Thymus (tissue), 11 donors: ENCODE data around the gene NLRC5. TPM values are rescaled to one million over a fixed set of nuclear protein-coding genes. Genes with fewer than 3 reads are reported as not detected.

Experiments
- DNase-seq, 9 donors: peaks; one replicate each; pipeline ENCODE4 v3.0.0-alpha.2; 2013; ENCODE audit warnings: low spot score in 9 of 9, low read depth in 6 of 9, missing footprints in 1 of 9
- H3K27ac ChIP-seq, 2 donors: one replicate each; pipeline ENCODE4 v1.5.1; 2013; ENCODE audit warnings: control low read depth in 1 of 2, low read depth in 1 of 2, low read length in 1 of 2, mild to moderate bottlenecking in 1 of 2, moderate library complexity in 1 of 2
- H3K27me3 ChIP-seq, 2 donors: one replicate each; pipeline ENCODE4 v1.5.1; 2013; ENCODE audit warnings: low read length in 1 of 2; ENCODE audit not compliant: control insufficient read depth in 2 of 2, insufficient read depth in 1 of 2
- H3K36me3 ChIP-seq, 2 donors: one replicate each; pipeline ENCODE4 v1.5.1; 2013; ENCODE audit warnings: low read length in 1 of 2, mild to moderate bottlenecking in 1 of 2, moderate library complexity in 1 of 2; ENCODE audit not compliant: control insufficient read depth in 2 of 2, insufficient read depth in 2 of 2
- H3K4me1 ChIP-seq, 2 donors: one replicate each; pipeline ENCODE4 v1.5.1; 2013; ENCODE audit warnings: low read length in 2 of 2; ENCODE audit not compliant: control insufficient read depth in 2 of 2, insufficient read depth in 2 of 2
- H3K4me3 ChIP-seq, 2 donors: one replicate each; pipeline ENCODE4 v1.5.1; 2013; ENCODE audit warnings: low read length in 2 of 2, control low read depth in 1 of 2, mild to moderate bottlenecking in 1 of 2
- H3K9me3 ChIP-seq, 2 donors: one replicate each; pipeline ENCODE4 v1.5.1; 2013; ENCODE audit warnings: low read length in 1 of 2, mild to moderate bottlenecking in 1 of 2; ENCODE audit not compliant: control insufficient read depth in 2 of 2, insufficient read depth in 1 of 2
- WGBS: extraction: QIAGEN DNeasy Blood & Tissue Kit; methylation state at CpG from one replicate; pipeline ENCODE4 v1.1.7; 2013; 5-methylcytosine and 5-hydroxymethylcytosine counted together
- polyA plus RNA-seq: library from polyadenylated mRNA; stranded (reverse); fragments of 200-250 nt; gene quantifications from one replicate; pipeline ENCODE4 v1.2.3, GENCODE V29; 2013
- total RNA-seq: library from RNA; stranded (reverse); fragments of 120-200 nt; gene quantifications from one replicate; pipeline ENCODE4 v1.2.4, GENCODE V29; 2013
- donor health status: healthy.

Gene NLRC5
- total and polyA plus RNA-seq, 2 donors = 23.3 to 63.9 TPM

DNA sequence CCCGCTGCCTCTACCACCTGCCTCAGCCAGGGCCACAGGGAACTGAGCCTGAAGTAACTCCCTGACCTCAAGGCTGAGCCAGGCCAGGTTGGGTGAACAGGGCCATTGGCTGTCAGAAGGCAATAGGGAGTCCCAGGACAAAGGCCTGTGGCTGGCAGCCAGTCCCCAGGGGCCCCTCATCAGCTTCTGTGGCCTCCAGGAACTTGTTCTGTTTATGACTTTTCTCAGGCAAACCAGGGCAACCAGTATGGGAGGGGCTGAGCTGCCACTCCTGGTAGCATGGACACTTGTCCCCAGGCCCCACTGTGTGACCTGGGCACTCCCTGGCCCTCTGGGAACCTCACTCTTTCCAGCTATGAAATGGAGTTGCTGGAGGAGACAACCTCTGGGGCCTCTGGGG lies 143.1 kb downstream of the NLRC5 start:
- no peak overlapping the region for H3K4me3 ChIP-seq
- peaks cover 12 to 46% of the 10 kb centered on the region in 2 donors for H3K4me1 ChIP-seq
- H3K9me3 ChIP-seq = no peaks in the 10 kb centered on the region
- no peak overlapping the region for H3K27ac ChIP-seq
- DNase-seq = no peak
- no peaks in the 10 kb centered on the region for H3K36me3 ChIP-seq
- no peaks in the 10 kb centered on the region for H3K27me3 ChIP-seq
- WGBS = 97% methylated on average over 1 of the region's 1 CpG

DNA sequence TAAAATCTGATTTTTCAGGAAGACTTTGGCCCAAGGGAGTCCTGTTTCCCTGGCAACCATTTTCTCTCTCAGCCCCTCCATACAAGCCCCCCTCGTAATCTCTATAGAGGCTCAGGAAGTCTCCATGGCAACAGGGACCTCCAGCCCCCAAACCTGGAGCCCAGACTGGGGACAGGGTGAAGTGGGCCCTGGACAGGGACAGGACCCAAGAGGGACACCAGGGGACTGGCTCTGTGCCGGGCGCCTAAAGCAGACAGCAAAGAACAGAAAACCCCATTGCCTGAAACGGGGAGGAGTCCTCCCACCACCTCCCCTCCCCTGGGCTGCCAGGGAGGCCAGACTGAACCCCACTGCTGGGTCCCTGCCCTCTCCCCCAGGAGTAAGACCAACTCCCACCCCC lies 143.7 kb downstream of the NLRC5 start:
- Histone ChIP-seq H3K4me3 (no peak overlapping the region), H3K36me3 (no peaks in the 10 kb centered on the region), H3K27ac (no peak overlapping the region), H3K9me3 (no peaks in the 10 kb centered on the region), H3K27me3 (no peaks in the 10 kb centered on the region), H3K4me1 (peaks cover 12 to 46% of the 10 kb centered on the region in 2 donors)
- no peak for DNase-seq
- 72% methylated on average over 4 of the region's 4 CpGs for WGBS

Other genes starting within 250 kb of the NLRC5 start
- gene SLC12A3, start 124.3 kb upstream of the NLRC5 start, total RNA-seq = 0.52 TPM
- gene SLC12A3, start 124.3 kb upstream of the NLRC5 start, polyA plus RNA-seq = 0.34 TPM
- gene HERPUD1, start 57.4 kb upstream of the NLRC5 start, total RNA-seq = 28.3 TPM
- gene HERPUD1, start 57.4 kb upstream of the NLRC5 start, polyA plus RNA-seq = 105 TPM
- 2.0 TPM for gene CETP, start 27.6 kb upstream of the NLRC5 start, total RNA-seq
- 1.8 TPM for gene CETP, start 27.6 kb upstream of the NLRC5 start, polyA plus RNA-seq
- 6.5 TPM for gene CPNE2, start 103.0 kb downstream of the NLRC5 start, total RNA-seq
- gene CPNE2, start 103.0 kb downstream of the NLRC5 start, polyA plus RNA-seq = 27.5 TPM
- gene PSME3IP1, start 196.5 kb downstream of the NLRC5 start, total RNA-seq = 81.8 TPM
- gene PSME3IP1, start 196.5 kb downstream of the NLRC5 start, polyA plus RNA-seq = 93.1 TPM
- 29.6 TPM for gene RSPRY1, start 196.8 kb downstream of the NLRC5 start, total RNA-seq
- 19.4 TPM for gene RSPRY1, start 196.8 kb downstream of the NLRC5 start, polyA plus RNA-seq